Right cardiac atrium (tissue), 5 donors: ENCODE data around the gene KDM7A. TPM values are rescaled to one million over a fixed set of nuclear protein-coding genes. Genes with fewer than 3 reads are reported as not detected.
A peak's percentile ranks its signal among the peaks of the same experiment; 100 is the strongest.

ENCODE experiments used
- ATAC-seq, 2 donors: fragments of 200-7000 bp; cut with Tn5 transposase; one replicate each; pipeline versions ENCODE4 v1.8.0 to v1.9.1; 2020; ENCODE audit warnings: moderate library complexity in 2 of 2, mild to moderate bottlenecking in 1 of 2
- DNase-seq, 3 donors: peaks; one replicate each; pipeline ENCODE4 v3.0.0-alpha.2; 2020
- H3K27ac ChIP-seq: one replicate; pipeline ENCODE4 v1.5.1; 2013; ENCODE audit warnings: mild to moderate bottlenecking, low read length, control low read depth, moderate library complexity
- H3K27me3 ChIP-seq: one replicate; pipeline ENCODE4 v1.6.1; 2013; ENCODE audit not compliant: control insufficient read depth, insufficient read depth
- H3K4me1 ChIP-seq: one replicate; pipeline ENCODE4 v1.6.1; 2013; ENCODE audit warnings: low read length; ENCODE audit not compliant: control insufficient read depth, insufficient read depth
- H3K4me3 ChIP-seq: one replicate; pipeline ENCODE4 v1.5.1; 2013; ENCODE audit warnings: low read length, control low read depth
- H3K9me3 ChIP-seq: one replicate; pipeline ENCODE4 v1.6.1; 2013; ENCODE audit warnings: low read length; ENCODE audit not compliant: control insufficient read depth
- WGBS: extraction: QIAGEN DNeasy Blood & Tissue Kit; methylation state at CpG from one replicate; pipeline ENCODE4 v1.1.7; 2013; 5-methylcytosine and 5-hydroxymethylcytosine counted together
- intact Hi-C, 4 donors: fragments of 100-400 bp; cut with DNase I; formaldehyde crosslinking; loops; one replicate each; pipeline versions ENCODE4 v1.11.0 to v1.14.0; 2022 to 2023
- polyA plus RNA-seq: library from polyadenylated mRNA; stranded (reverse); fragments of 200-250 nt; gene quantifications from one replicate; pipeline ENCODE4 v1.2.3, GENCODE V29; 2013
- total RNA-seq, 4 donors: library from RNA; stranded (reverse); fragmentation: NEBNext Ultra II Directional; extraction: Animal tissue kit (Norgen Biotek cat#: 25700); gene quantifications; one replicate each; pipeline ENCODE4 v1.2.1, GENCODE V29; 2021
- donor health status: healthy with polysubstance abuse.
- donor health status: DM: no; HTN: yes; CAD: no.
- donor health status: DM: no; HTN: no; CAD: no.
- donor health status: DM: no; HTN: yes; CAD: no; lungs with severe emphysema.
- donor health status: DM: yes; HTN: yes; CAD: no.

The KDM7A gene
- total and polyA plus RNA-seq, 5 donors = 4.5 to 14.8 (median 12.0) TPM

DNA sequence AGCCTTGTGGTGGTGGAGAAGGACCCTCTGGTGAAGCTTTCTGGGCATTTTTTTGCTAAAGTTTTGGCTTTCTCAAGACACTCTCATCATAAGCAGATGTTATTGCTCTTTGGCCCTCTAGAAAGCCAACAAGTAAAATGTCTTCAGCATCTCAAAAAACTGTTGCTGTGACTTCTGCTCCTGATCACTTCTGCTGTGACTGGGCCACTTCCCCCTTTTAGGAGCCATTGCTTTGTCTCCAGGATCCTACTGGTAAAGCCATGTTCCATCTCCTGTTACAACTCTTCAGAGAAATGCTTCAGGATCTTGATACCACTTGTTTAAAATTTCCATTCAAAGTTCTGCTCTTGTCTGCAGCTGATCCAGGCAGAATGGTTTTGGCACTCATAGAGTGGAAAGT, 125.0 kb downstream of the KDM7A start:
- H3K4me3 ChIP-seq = no peak overlapping the region
- DNase-seq (no peak), ATAC-seq (no peak)
- no peaks in the 10 kb centered on the region for H3K9me3 ChIP-seq
- no peaks in the 10 kb centered on the region for H3K27me3 ChIP-seq
- H3K4me1 ChIP-seq = peaks cover 8% of the 10 kb centered on the region
- intact Hi-C loops = no loop called here
- H3K27ac ChIP-seq = no peak overlapping the region

DNA sequence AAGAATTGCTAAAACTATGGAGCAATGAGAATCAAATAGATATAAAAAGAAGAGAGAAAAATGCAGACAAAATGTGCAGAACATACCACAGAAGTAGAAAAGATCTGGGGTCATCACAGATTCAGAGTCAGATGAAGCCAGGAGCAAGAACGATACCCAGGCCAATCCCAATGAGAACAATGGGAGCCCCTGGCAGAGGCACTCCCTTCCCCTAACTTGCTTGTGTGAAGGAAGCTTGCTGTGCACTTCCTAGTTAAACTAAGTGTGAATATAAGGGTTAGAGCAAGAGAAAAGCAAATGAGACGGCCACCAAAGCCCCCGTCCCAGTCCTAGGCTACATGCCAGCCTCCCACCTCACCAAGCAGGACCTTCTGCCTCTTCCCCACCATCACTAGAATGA, 126.7 kb downstream of the KDM7A start:
- peak; percentile 46 to 80 for ATAC-seq
- Histone ChIP-seq H3K27me3 (no peaks in the 10 kb centered on the region), H3K4me3 (no peak overlapping the region), H3K9me3 (no peaks in the 10 kb centered on the region), H3K27ac (peak overlapping the region; percentile 73), H3K4me1 (peaks cover 8% of the 10 kb centered on the region)
- intact Hi-C loops = no loop called here
- no peak for DNase-seq
- WGBS = 67% methylated on average over 3 of the region's 3 CpGs

DNA sequence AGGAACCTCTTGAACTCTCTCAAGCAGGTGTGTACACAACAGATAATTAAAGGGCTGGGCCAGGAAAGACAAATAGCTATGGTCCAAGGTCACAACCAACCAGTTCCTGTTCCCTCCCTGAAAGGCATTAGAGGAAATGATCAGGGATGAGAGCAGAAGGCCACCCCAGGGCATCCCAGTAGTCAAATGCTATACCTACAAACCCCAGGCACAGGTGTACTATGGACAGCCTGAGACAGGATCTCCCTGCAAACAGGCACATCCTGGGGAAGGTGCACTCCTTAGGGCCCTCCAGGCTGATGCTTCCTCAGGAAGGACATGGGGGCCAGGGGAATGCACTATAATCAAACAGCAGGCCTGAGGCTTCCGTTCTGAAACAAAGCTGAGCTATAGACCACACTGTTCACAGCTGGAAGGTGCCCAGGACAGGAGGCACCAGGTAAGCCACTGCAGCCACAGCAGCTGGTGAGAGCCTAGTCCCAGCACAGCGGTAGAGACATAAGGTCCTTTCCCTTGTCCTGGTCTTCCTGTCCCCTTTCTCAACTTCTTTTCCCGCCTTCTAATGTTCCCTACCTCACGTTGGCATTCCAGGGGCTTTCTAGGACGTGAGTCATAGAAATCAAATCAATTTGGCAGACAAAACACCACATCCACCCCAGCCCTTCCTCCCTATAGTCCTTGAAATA, 127.3 kb downstream of the KDM7A start:
- peak; percentile 54 to 86 for ATAC-seq

DNA sequence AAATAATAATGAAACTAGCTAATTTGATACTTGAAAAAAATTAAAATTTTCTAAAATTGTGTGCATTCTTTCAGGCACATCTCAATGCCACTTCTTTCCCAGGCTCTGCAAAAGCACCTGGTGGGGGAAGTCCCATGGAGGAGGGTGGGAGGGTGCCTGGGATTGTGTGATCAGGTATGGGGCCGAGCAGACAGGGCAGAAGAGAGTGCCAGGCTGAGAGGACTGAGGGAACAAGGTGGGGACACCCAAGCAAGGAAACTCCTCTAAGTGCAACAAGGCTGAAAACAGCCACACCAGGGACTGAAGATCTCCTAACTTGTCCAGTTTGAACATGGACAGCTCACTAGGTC, 127.8 kb downstream of the KDM7A start:
- no peaks in the 10 kb centered on the region for H3K27me3 ChIP-seq
- peaks cover 8% of the 10 kb centered on the region for H3K4me1 ChIP-seq
- H3K4me3 ChIP-seq = no peak overlapping the region
- intact Hi-C loops = no loop called here
- no peaks in the 10 kb centered on the region for H3K9me3 ChIP-seq
- peak in 1 of 2 donors; percentile 8 for ATAC-seq
- no peak for DNase-seq
- 67% methylated on average over 1 of the region's 1 CpG for WGBS
- peak overlapping the region; percentile 64 for H3K27ac ChIP-seq

More for the DNA sequence above, 127.3 kb downstream of the KDM7A start:
- intact Hi-C loops = no loop called here
- Histone ChIP-seq H3K27ac (peak overlapping the region; percentile 64), H3K27me3 (no peaks in the 10 kb centered on the region), H3K4me3 (no peak overlapping the region), H3K9me3 (no peaks in the 10 kb centered on the region), H3K4me1 (peaks cover 8% of the 10 kb centered on the region)
- DNase-seq = no peak
- 62% methylated on average over 5 of the region's 5 CpGs for WGBS

DNA sequence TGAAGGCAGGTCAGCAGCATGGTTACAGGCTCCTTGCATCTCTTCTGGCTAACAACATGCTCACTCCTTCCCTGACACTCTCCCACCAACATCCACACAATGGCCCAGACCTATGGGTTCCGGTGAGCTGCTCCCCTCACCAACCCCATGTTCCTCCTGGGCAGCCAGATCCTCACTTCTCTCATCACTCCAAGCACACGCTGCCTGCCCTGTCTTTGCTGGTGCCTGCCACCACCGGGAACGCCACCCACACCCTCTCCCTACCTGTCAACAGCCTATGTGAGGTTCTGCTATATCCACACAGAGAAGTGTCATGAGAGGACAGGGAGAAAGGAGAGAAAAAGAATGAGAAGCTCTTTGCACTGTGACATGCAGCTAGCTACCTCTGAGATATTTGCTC, 128.6 kb downstream of the KDM7A start:
- ATAC-seq (peak in 1 of 2 donors; percentile 80), DNase-seq (peak in 2 of 3 donors; percentile 64 to 69)
- Histone ChIP-seq H3K4me1 (peaks cover 8% of the 10 kb centered on the region), H3K27me3 (no peaks in the 10 kb centered on the region), H3K27ac (no peak overlapping the region), H3K9me3 (no peaks in the 10 kb centered on the region), H3K4me3 (no peak overlapping the region)
- 75% methylated on average over 4 of the region's 4 CpGs for WGBS
- intact Hi-C loops = no loop called here

GRCh38 chr7:140047197-140047596, 129.6 kb downstream of the KDM7A start:
- 99% methylated on average over 3 of the region's 3 CpGs for WGBS
- Histone ChIP-seq H3K9me3 (no peaks in the 10 kb centered on the region), H3K4me3 (no peak overlapping the region), H3K27ac (no peak overlapping the region), H3K4me1 (peaks cover 8% of the 10 kb centered on the region), H3K27me3 (no peaks in the 10 kb centered on the region)
- ATAC-seq = no peak
- DNase-seq = no peak
- intact Hi-C loops = no loop called here

DNA sequence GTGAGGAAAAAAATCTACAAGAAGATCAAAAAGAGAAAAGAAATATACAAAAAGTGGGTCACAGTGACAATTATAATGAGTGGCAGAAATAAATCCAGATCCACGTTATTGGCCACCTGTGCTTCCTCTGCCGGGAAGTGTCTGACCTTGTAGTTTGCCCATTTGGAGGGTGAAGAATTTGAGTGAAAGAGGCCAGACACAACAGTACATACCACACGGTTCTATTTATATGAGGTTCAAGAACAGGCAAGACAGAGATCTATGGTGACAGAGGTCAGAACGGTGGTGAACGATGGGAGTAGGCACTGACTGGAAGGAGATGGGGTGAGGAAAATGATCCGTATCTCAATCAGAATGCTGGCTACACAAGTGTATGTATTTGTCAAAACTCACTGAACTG, 131.1 kb downstream of the KDM7A start:
- ATAC-seq (no peak), DNase-seq (no peak)
- Histone ChIP-seq H3K27ac (no peak overlapping the region), H3K4me3 (no peak overlapping the region), H3K9me3 (no peaks in the 10 kb centered on the region), H3K4me1 (peaks cover 8% of the 10 kb centered on the region), H3K27me3 (no peaks in the 10 kb centered on the region)
- 55% methylated on average over 6 of the region's 6 CpGs for WGBS
- intact Hi-C loops = no loop called here

GRCh38 chr7:140044251-140044650, 132.5 kb downstream of the KDM7A start:
- WGBS = 94% methylated on average over 6 of the region's 6 CpGs
- no peaks in the 10 kb centered on the region for H3K9me3 ChIP-seq
- no peak for ATAC-seq
- no peak overlapping the region for H3K4me3 ChIP-seq
- H3K27me3 ChIP-seq = no peaks in the 10 kb centered on the region
- no peak for DNase-seq
- H3K4me1 ChIP-seq = peaks cover 3% of the 10 kb centered on the region
- no peak overlapping the region for H3K27ac ChIP-seq
- intact Hi-C loops = no loop called here

- Histone ChIP-seq H3K27ac (no peak overlapping the region), H3K27me3 (no peaks in the 10 kb centered on the region), H3K9me3 (no peaks in the 10 kb centered on the region), H3K4me1 (peaks cover 2% of the 10 kb centered on the region), H3K4me3 (no peak overlapping the region)
- intact Hi-C loops = no loop called here
- 90% methylated on average over 10 of the region's 10 CpGs for WGBS
- ATAC-seq (no peak), DNase-seq (no peak)
These were observed 134.5 kb downstream of the KDM7A start for GRCh38 chr7:140042386-140042670.

- ATAC-seq = no peak
- no peak overlapping the region for H3K4me3 ChIP-seq
These were observed 135.0 kb downstream of the KDM7A start for GRCh38 chr7:140041659-140042385.

DNA sequence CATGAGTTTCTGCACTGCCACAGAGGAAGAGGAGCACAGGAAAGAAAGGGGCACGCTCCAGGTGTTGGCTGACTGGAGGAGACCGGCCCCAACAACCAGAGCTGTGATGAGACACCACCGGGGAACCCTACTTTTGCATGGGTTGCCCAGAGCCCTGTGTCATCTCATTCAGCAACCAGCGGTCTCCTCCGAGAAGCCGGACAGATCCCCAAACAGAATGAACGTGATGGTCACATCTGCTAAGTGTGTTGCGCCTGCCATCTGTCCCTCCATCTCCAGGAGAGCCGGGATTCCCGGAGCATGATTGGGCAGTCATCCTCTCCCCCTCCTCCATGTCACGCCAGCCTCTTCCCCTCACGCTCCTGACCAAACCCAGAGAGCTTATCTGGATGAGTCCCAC, 136.9 kb downstream of the KDM7A start:
- DNase-seq (no peak), ATAC-seq (no peak)
- intact Hi-C loops = no loop called here
- H3K27me3 ChIP-seq = no peaks in the 10 kb centered on the region
- no peak overlapping the region for H3K27ac ChIP-seq
- no peak overlapping the region for H3K4me3 ChIP-seq
- H3K9me3 ChIP-seq = no peaks in the 10 kb centered on the region
- peaks cover 2% of the 10 kb centered on the region for H3K4me1 ChIP-seq
- 97% methylated on average over 12 of the region's 12 CpGs for WGBS

More at GRCh38 chr7:140041659-140042385, 135.0 kb downstream of the KDM7A start:
- Histone ChIP-seq H3K9me3 (no peaks in the 10 kb centered on the region), H3K27me3 (no peaks in the 10 kb centered on the region), H3K4me1 (peaks cover 2% of the 10 kb centered on the region), H3K27ac (no peak overlapping the region)
- DNase-seq = no peak
- 86% methylated on average over 12 of the region's 12 CpGs for WGBS
- intact Hi-C loops = no loop called here
